NCI-H446 treated with DMSO at 0.1 percent for 48 hours (cell line): ENCODE results near the gene HAAO.

ENCODE experiments used
- DNase-seq: peaks from one replicate; lab custom pipeline; 2025; lab: John Stamatoyannopoulos, UW

Gene HAAO

GRCh38 chr2:42767899-42768705 lies 24.3 kb downstream of the HAAO start:
- no peak for DNase-seq

DNA sequence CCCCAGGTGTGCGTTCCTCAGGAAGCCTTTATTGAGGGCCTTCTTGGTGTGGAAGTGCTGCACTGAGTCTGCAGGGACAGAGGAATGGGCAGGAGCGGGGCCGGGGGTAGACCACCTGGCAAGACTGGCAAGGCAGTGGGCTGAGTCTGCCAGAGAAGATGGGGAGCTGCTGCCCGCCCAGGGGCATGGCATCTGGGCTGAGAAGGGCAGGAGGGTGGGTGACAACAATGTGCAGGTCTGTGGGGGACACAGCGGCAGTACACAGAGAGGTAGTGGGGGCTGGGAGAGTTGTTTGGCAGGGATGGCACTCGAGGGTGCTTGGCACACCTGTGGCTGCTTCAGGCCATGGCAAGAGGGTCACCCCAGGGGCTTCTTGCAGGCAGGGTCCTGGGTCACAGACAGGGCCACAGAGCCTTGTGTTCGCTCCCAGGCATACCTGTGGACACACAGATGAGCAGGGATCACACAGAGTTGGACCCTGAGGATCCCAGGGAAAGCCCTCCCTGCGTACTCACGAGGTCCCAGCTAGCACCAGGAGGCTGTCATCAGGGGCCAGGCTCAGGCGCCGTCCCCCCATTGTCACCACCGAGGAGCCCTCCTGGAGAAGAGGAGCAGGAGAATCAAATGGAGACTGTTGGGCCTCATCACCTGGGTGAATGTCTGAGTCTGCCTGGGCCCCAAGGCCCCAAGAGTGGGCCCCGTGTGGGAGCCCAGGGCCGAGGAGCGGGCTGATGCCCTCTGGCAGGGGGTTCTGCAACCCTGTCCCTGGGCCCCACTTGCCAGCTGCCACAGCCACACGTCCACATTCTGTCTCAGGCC lies 25.1 kb downstream of the HAAO start:
- no peak for DNase-seq

DNA sequence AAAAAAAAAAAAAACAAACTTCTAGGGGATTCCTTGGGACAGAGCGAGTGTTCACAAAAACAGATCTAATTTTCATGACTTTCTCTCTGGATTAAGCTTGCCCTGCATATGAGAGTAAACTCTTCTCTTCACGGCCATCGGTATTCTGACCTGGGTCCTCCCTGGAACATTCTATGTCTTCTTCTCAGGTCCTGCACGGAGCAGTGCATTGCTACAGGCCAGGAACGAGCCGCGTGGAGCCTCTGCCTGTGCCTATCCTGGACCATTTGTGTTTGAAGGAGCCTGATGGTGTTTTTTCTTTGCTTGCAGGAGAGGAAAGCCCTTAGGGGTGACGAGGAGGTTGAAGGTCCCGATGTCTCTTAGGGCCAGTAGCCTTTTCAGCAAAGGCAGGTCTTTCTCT lies 26.7 kb downstream of the HAAO start:
- DNase-seq, result no peak

DNA sequence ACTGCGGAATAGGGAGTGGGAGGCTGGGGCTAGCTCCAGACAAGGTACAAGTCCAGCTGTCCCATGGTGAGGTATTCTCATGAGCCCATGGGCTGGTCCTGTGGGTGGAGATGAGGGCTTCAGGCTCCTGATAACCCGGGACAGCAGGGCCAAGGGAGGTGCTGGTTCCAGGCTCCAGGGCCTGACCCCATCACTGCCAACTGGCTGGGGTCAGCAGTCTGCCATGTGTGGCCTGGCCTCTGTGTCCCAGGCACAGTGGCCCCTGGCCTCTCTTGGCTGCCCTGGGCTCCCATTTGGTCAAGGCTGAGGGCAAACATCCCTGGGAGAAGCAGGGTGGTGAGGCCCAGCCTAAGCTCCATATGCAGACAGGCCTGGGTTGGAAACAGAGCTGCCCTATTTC lies 27.5 kb downstream of the HAAO start:
- DNase-seq, result no peak

GRCh38 chr2:42764096-42764495 lies 28.3 kb downstream of the HAAO start, which contains the start of gene OXER1:
Gene OXER1 (minus strand): TSS chr2:42764135. CDS start chr2:42764062, 73 bp downstream.
- DNase-seq, result no peak

GRCh38 chr2:42762823-42763804 lies 29.3 kb downstream of the HAAO start:
- DNase-seq, result no peak

DNA sequence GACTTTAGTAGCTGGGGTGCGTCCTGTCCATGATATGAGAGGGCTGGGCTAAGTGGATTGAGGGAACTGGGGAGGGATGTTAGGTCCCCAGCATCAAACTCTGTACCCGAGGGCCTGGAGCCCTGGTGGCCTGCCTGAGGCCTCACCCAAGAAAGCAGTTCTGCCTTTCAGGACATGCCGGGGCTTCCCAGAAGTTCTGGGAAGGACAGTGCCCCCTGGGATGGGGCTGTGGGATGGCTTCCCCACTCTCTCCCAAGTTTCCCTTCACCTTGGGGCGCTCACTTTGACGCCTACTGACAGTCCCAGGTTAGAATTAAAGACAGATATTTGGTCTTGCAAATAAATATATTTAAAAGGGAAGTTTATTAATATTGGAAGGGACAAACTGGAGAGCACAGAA lies 30.2 kb downstream of the HAAO start:
- no peak for DNase-seq

DNA sequence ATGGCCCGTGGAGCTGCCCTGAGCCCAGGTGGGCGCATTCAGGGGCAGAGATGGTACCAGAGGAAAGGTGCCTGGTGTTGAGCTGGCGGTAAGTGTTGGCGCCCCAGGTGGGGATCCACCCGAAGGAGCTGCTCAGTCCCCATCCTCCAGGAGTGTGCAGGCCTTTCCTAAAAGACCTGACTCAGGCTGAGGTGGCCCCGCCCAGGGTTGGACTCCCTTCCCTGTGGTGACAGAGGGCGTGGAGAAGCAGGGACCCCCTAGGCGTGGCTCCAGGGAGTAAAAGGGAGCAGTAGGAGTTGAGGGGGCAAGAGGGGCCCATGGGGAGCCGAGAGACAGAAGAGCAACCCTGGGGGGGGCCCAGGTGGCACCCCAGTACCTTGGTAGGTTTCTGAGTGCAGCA lies 30.8 kb downstream of the HAAO start:
- no peak for DNase-seq

GRCh38 chr2:42758751-42759150 lies 33.6 kb downstream of the HAAO start:
- no peak for DNase-seq

- no peak for DNase-seq
These were observed 34.2 kb downstream of the HAAO start for GRCh38 chr2:42757981-42758740.

GRCh38 chr2:42756966-42757513 lies 35.3 kb downstream of the HAAO start:
- DNase-seq, result no peak

- DNase-seq, result no peak
These were observed 36.1 kb downstream of the HAAO start for GRCh38 chr2:42756150-42756775.

GRCh38 chr2:42755191-42755880 lies 37.0 kb downstream of the HAAO start:
- DNase-seq, result no peak

DNA sequence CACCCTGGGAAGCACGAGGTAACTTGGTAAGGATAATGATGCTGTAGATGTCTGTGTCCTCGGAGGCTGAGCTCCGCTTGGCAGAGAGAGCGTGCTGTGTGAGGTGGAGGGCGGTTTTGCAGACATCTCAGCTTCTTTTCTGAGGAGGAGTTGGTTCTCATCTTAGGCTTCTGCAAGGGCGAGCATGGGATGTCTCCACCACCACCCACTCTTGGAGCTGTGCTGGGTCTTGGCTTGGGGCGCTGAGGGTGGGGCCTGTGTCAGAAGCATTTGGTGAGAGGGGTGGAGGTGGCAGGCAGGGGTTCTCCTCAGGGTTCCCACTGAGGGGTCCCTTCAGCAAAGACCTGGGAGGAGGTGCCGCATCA lies 37.6 kb downstream of the HAAO start:
- DNase-seq, result no peak

GRCh38 chr2:42754021-42754775 lies 38.2 kb downstream of the HAAO start:
- no peak for DNase-seq

- no peak for DNase-seq
These were observed 39.3 kb downstream of the HAAO start for GRCh38 chr2:42752816-42753813.

- DNase-seq, result no peak
These were observed 40.1 kb downstream of the HAAO start for GRCh38 chr2:42752314-42752713.

DNA sequence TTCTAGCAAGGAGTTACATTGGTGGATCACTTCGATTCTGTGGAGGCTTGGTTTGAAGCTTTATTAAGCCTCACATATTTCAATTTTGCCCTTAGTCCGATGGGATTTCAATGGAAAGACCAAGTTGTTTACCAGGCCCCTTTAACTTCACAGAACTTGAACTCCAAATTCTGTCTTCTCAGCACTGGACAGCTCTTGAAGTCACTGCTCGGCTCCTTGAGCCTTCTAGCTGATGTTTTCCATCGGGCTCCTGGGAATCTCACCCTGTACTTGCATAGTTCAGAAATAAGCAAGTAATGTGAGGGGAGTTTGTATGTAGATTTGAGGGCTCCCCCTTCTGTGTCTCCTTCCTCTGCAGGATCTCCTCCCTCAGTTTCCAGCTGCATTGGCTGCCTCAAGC lies 43.5 kb downstream of the HAAO start:
- no peak for DNase-seq
